ENCODE results near the gene CWH43. TPM values are rescaled to one million over a fixed set of nuclear protein-coding genes. Genes with fewer than 3 reads are reported as not detected.
A peak's percentile ranks its signal among the peaks of the same experiment; 100 is the strongest.

CWH43 gene
- total and polyA plus RNA-seq, 2 donors (not counting 1 experiment from before 2014, with no cell fraction given): not detected

GRCh38 chr4:48962636-48963035, 23.4 kb upstream of the CWH43 start:
- no CpG with 5 or more reads among the region's 5 CpGs for WGBS (ENCODE audit: insufficient coverage)

DNA sequence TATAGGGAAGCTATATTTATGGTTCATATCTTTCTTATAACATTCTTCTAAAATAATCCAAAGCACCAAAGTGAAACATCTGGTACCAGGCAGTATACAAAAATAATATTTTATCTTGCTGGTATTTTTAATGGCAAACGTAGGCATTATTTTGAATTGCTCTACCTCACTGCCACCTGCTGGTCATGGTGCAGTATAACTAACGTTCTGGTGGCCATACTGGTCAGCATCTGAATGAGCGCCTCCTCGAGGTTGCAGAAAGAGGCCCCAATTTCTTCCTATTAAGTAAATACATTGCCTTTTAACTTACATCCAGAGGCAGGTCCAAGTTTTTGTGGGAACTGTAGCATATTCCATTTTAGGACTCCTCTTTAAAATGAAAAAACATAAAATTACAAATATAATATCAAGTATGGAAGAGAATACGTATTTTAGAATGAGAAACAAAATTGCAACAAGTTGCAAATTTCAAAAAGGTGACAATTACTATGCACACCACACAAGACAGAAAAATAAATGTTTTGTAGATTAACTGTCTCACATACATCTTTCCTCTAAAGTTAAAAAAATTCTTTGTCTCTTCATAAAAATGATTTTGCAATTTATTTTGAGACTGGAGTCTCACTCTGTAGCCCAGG, 22.9 kb upstream of the CWH43 start:
- Mint-ChIP-seq H3K4me1 (no peaks in the 10 kb centered on the region), H3K9me3 (ENCODE audit: insufficient read depth) (no peaks in the 10 kb centered on the region), H3K27ac (no peak overlapping the region), H3K4me3 (no peak overlapping the region), H3K27me3 (peaks cover 12% of the 10 kb centered on the region)
- DNase-seq: peak; percentile 80
- WGBS (ENCODE audit: insufficient coverage): no CpG with 5 or more reads among the region's 5 CpGs
- H3K36me3 ChIP-seq (replicated peaks in 1 of 2; ENCODE audit: control extremely low read depth in 1 of 2, control insufficient read depth in 1 of 2, extremely low read depth in 1 of 2, insufficient read depth in 2 of 2, low read length in 1 of 2): no peaks in the 10 kb centered on the region
- no peak overlapping the region for H3K27ac ChIP-seq (ENCODE audit: low read length in 2 of 2)
- ChIA-PET CTCF (interaction anchor here (0.6 to 6.5 kb wide), 9 partner anchors 12 to 517 kb away, joined by 3 to 94 read pairs (median 3); no protein-coding TSS in a partner anchor), POLR2A (no interaction called here)
- H3K4me2 ChIP-seq (replicated peaks; ENCODE audit: low read depth, low read length, poor library complexity, severe bottlenecking): no peak overlapping the region
- no peak overlapping the region for H3K4me3 ChIP-seq (ENCODE audit: control extremely low read depth in 1 of 5, extremely low read depth in 1 of 5, insufficient read depth in 1 of 5, low read depth in 2 of 5, low read length in 4 of 5)
- H3K9ac ChIP-seq (ENCODE audit: low read length): no peak overlapping the region
- H3K4me1 ChIP-seq (ENCODE audit: control insufficient read depth in 2 of 2, insufficient read depth in 2 of 2, low read length in 2 of 2): no peaks in the 10 kb centered on the region
- H4K20me1 ChIP-seq (ENCODE audit: control insufficient read depth, insufficient read depth, low read length, poor library complexity, severe bottlenecking): no peaks in the 10 kb centered on the region
- intact Hi-C loops (cut with micrococcal nuclease): loop anchor here (1.0 to 10.0 kb wide), 4 partner anchors 280 to 648 kb away; no protein-coding TSS in a partner anchor
- H3K79me2 ChIP-seq (ENCODE audit: control insufficient read depth, insufficient read depth, low read length): no peaks in the 10 kb centered on the region
- H3K27me3 ChIP-seq (replicated peaks in 1 of 4; ENCODE audit: control extremely low read depth in 1 of 4, control insufficient read depth in 3 of 4, insufficient read depth in 4 of 4, low read length in 3 of 4): no peaks in the 10 kb centered on the region
- TF ChIP-seq, protein P1, sequence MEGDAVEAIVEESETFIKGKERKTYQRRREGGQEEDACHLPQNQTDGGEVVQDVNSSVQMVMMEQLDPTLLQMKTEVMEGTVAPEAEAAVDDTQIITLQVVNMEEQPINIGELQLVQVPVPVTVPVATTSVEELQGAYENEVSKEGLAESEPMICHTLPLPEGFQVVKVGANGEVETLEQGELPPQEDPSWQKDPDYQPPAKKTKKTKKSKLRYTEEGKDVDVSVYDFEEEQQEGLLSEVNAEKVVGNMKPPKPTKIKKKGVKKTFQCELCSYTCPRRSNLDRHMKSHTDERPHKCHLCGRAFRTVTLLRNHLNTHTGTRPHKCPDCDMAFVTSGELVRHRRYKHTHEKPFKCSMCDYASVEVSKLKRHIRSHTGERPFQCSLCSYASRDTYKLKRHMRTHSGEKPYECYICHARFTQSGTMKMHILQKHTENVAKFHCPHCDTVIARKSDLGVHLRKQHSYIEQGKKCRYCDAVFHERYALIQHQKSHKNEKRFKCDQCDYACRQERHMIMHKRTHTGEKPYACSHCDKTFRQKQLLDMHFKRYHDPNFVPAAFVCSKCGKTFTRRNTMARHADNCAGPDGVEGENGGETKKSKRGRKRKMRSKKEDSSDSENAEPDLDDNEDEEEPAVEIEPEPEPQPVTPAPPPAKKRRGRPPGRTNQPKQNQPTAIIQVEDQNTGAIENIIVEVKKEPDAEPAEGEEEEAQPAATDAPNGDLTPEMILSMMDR (IDR thresholded peaks at IDR 0.05): peak; percentile 99
- no peak for TF ChIP-seq EZH2 (IDR thresholded peaks at IDR 0.05; ENCODE audit: borderline replicate concordance, insufficient read depth, low read depth, low read length, poor library complexity, severe bottlenecking)
- no peak overlapping the region for H2AFZ ChIP-seq (ENCODE audit: insufficient read depth, low read depth, low read length, poor library complexity, severe bottlenecking)
- no peaks in the 10 kb centered on the region for H3K9me3 ChIP-seq (ENCODE audit: control extremely low read depth in 1 of 3, control insufficient read depth in 2 of 3, insufficient read depth in 1 of 3, low read length in 2 of 3)
- ATAC-seq (ENCODE audit: low read depth): peak; percentile 96

More at GRCh38 chr4:48962636-48963035, 23.4 kb upstream of the CWH43 start:
- Mint-ChIP-seq H3K4me3 (no peak overlapping the region), H3K27ac (no peak overlapping the region), H3K9me3 (ENCODE audit: insufficient read depth) (no peaks in the 10 kb centered on the region), H3K4me1 (no peaks in the 10 kb centered on the region), H3K27me3 (peaks cover 12% of the 10 kb centered on the region)
- POLR2A ChIA-PET: interaction anchor here (0.7 kb wide), 1 partner anchor 353 kb away, joined by 10 read pairs; no protein-coding TSS in a partner anchor
- Histone ChIP-seq H2AFZ (ENCODE audit: insufficient read depth, low read depth, low read length, poor library complexity, severe bottlenecking) (no peak overlapping the region), H3K9ac (ENCODE audit: low read length) (no peak overlapping the region), H3K4me3 (ENCODE audit: control extremely low read depth in 1 of 5, extremely low read depth in 1 of 5, insufficient read depth in 1 of 5, low read depth in 2 of 5, low read length in 4 of 5) (no peak overlapping the region), H3K4me1 (ENCODE audit: control insufficient read depth in 2 of 2, insufficient read depth in 2 of 2, low read length in 2 of 2) (no peaks in the 10 kb centered on the region), H3K4me2 (replicated peaks; ENCODE audit: low read depth, low read length, poor library complexity, severe bottlenecking) (no peak overlapping the region), H3K79me2 (ENCODE audit: control insufficient read depth, insufficient read depth, low read length) (no peaks in the 10 kb centered on the region), H3K9me3 (ENCODE audit: control extremely low read depth in 1 of 3, control insufficient read depth in 2 of 3, insufficient read depth in 1 of 3, low read length in 2 of 3) (no peaks in the 10 kb centered on the region), H3K36me3 (replicated peaks in 1 of 2; ENCODE audit: control extremely low read depth in 1 of 2, control insufficient read depth in 1 of 2, extremely low read depth in 1 of 2, insufficient read depth in 2 of 2, low read length in 1 of 2) (no peaks in the 10 kb centered on the region), H4K20me1 (ENCODE audit: control insufficient read depth, insufficient read depth, low read length, poor library complexity, severe bottlenecking) (no peaks in the 10 kb centered on the region), H3K27me3 (replicated peaks in 1 of 4; ENCODE audit: control extremely low read depth in 1 of 4, control insufficient read depth in 3 of 4, insufficient read depth in 4 of 4, low read length in 3 of 4) (no peaks in the 10 kb centered on the region), H3K27ac (ENCODE audit: low read length in 2 of 2) (no peak overlapping the region)
- CTCF ChIA-PET: interaction anchor here (0.6 to 6.5 kb wide), 9 partner anchors 12 to 516 kb away, joined by 3 to 94 read pairs (median 3); no protein-coding TSS in a partner anchor
- ATAC-seq (ENCODE audit: low read depth) (no peak), DNase-seq (no peak)
- TF ChIP-seq, protein P1 (IDR thresholded peaks at IDR 0.05): no peak
- no peak for TF ChIP-seq EZH2 (IDR thresholded peaks at IDR 0.05; ENCODE audit: borderline replicate concordance, insufficient read depth, low read depth, low read length, poor library complexity, severe bottlenecking)
- intact Hi-C loops (cut with micrococcal nuclease): loop anchor here (1.0 to 10.0 kb wide), 4 partner anchors 280 to 648 kb away; no protein-coding TSS in a partner anchor
